Measurements from ENCODE around the gene SDC3. TPM values are rescaled to one million over a fixed set of nuclear protein-coding genes. Genes with fewer than 3 reads are reported as not detected.

Gene SDC3
- polyA plus RNA-seq, 4 donors: 0.67 to 36.1 (median 13.4) TPM

GRCh38 chr1:30875197-30875596 lies 33.4 kb downstream of the SDC3 start:
- FAIRE-seq: no peak

GRCh38 chr1:30874176-30874575 lies 34.4 kb downstream of the SDC3 start:
- FAIRE-seq: no peak
- no peak for DNase-seq
- WGBS, 3 donors: 95 to 98% (median 97%) methylated on average over 11 of the region's 11 CpGs
- Histone ChIP-seq H3K27me3 (ENCODE audit: control insufficient read depth in 3 of 3, insufficient read depth in 3 of 3, low read length in 3 of 3) (no peaks in the 10 kb centered on the region), H3K36me3 (ENCODE audit: control insufficient read depth in 3 of 3, insufficient read depth in 2 of 3, low read depth in 1 of 3, low read length in 3 of 3) (peaks cover 0 to 89% (median 0%) of the 10 kb centered on the region in 3 donors), H3K27ac (ENCODE audit: low read depth in 1 of 3, low read length in 2 of 3) (no peak overlapping the region), H3K9me3 (ENCODE audit: control insufficient read depth in 2 of 2, insufficient read depth in 1 of 2, low read depth in 1 of 2, low read length in 1 of 2) (peaks cover 0 to 26% of the 10 kb centered on the region in 2 donors), H3K4me1 (ENCODE audit: control insufficient read depth in 3 of 3, insufficient read depth in 2 of 3, low read depth in 1 of 3, low read length in 2 of 3) (peaks cover 0 to 7% (median 0%) of the 10 kb centered on the region in 3 donors), H3K4me3 (ENCODE audit: low read depth in 1 of 3, low read length in 3 of 3) (no peak overlapping the region)

More at GRCh38 chr1:30875197-30875596, 33.4 kb downstream of the SDC3 start:
- Histone ChIP-seq H3K4me1 (ENCODE audit: control insufficient read depth in 3 of 3, insufficient read depth in 2 of 3, low read depth in 1 of 3, low read length in 2 of 3) (peaks cover 0 to 10% (median 0%) of the 10 kb centered on the region in 3 donors), H3K4me3 (ENCODE audit: low read depth in 1 of 3, low read length in 3 of 3) (no peak overlapping the region), H3K9me3 (ENCODE audit: control insufficient read depth in 2 of 2, insufficient read depth in 1 of 2, low read depth in 1 of 2, low read length in 1 of 2) (peaks cover 0 to 26% of the 10 kb centered on the region in 2 donors), H3K27ac (ENCODE audit: low read depth in 1 of 3, low read length in 2 of 3) (no peak overlapping the region), H3K27me3 (ENCODE audit: control insufficient read depth in 3 of 3, insufficient read depth in 3 of 3, low read length in 3 of 3) (no peaks in the 10 kb centered on the region), H3K36me3 (ENCODE audit: control insufficient read depth in 3 of 3, insufficient read depth in 2 of 3, low read depth in 1 of 3, low read length in 3 of 3) (peaks cover 0 to 82% (median 0%) of the 10 kb centered on the region in 3 donors)
- no peak for DNase-seq
- 87 to 88% (median 87%) methylated on average over 5 to 6 of the region's 6 CpGs for WGBS, 3 donors

- Histone ChIP-seq H3K4me1 (ENCODE audit: control insufficient read depth in 3 of 3, insufficient read depth in 2 of 3, low read depth in 1 of 3, low read length in 2 of 3) (no peaks in the 10 kb centered on the region), H3K27ac (ENCODE audit: low read depth in 1 of 3, low read length in 2 of 3) (no peak overlapping the region), H3K36me3 (ENCODE audit: control insufficient read depth in 3 of 3, insufficient read depth in 2 of 3, low read depth in 1 of 3, low read length in 3 of 3) (peaks cover 0 to 84% (median 0%) of the 10 kb centered on the region in 3 donors), H3K4me3 (ENCODE audit: low read depth in 1 of 3, low read length in 3 of 3) (no peak overlapping the region), H3K27me3 (ENCODE audit: control insufficient read depth in 3 of 3, insufficient read depth in 3 of 3, low read length in 3 of 3) (no peaks in the 10 kb centered on the region), H3K9me3 (ENCODE audit: control insufficient read depth in 2 of 2, insufficient read depth in 1 of 2, low read depth in 1 of 2, low read length in 1 of 2) (peaks cover 0 to 26% of the 10 kb centered on the region in 2 donors)
- 80 to 96% (median 90%) methylated on average over 4 of the region's 4 CpGs for WGBS, 3 donors
- DNase-seq (no peak), FAIRE-seq (no peak)
Measured at GRCh38 chr1:30872948-30873263, 35.7 kb downstream of the SDC3 start.

- Histone ChIP-seq H3K4me3 (ENCODE audit: low read depth in 1 of 3, low read length in 3 of 3) (no peak overlapping the region), H3K4me1 (ENCODE audit: control insufficient read depth in 3 of 3, insufficient read depth in 2 of 3, low read depth in 1 of 3, low read length in 2 of 3) (no peaks in the 10 kb centered on the region), H3K36me3 (ENCODE audit: control insufficient read depth in 3 of 3, insufficient read depth in 2 of 3, low read depth in 1 of 3, low read length in 3 of 3) (peaks cover 0 to 79% (median 0%) of the 10 kb centered on the region in 3 donors), H3K9me3 (ENCODE audit: control insufficient read depth in 2 of 2, insufficient read depth in 1 of 2, low read depth in 1 of 2, low read length in 1 of 2) (peaks cover 0 to 26% of the 10 kb centered on the region in 2 donors), H3K27me3 (ENCODE audit: control insufficient read depth in 3 of 3, insufficient read depth in 3 of 3, low read length in 3 of 3) (no peaks in the 10 kb centered on the region), H3K27ac (ENCODE audit: low read depth in 1 of 3, low read length in 2 of 3) (no peak overlapping the region)
- FAIRE-seq (no peak), DNase-seq (no peak)
- WGBS, 3 donors: 81 to 89% (median 82%) methylated on average over 9 of the region's 9 CpGs
Measured at GRCh38 chr1:30872033-30872947, 36.3 kb downstream of the SDC3 start.

GRCh38 chr1:30871276-30871871 lies 37.2 kb downstream of the SDC3 start:
- 73 to 82% (median 79%) methylated on average over 6 of the region's 6 CpGs for WGBS, 3 donors
- Histone ChIP-seq H3K4me1 (ENCODE audit: control insufficient read depth in 3 of 3, insufficient read depth in 2 of 3, low read depth in 1 of 3, low read length in 2 of 3) (no peaks in the 10 kb centered on the region), H3K27ac (ENCODE audit: low read depth in 1 of 3, low read length in 2 of 3) (no peak overlapping the region), H3K4me3 (ENCODE audit: low read depth in 1 of 3, low read length in 3 of 3) (no peak overlapping the region), H3K27me3 (ENCODE audit: control insufficient read depth in 3 of 3, insufficient read depth in 3 of 3, low read length in 3 of 3) (no peaks in the 10 kb centered on the region), H3K36me3 (ENCODE audit: control insufficient read depth in 3 of 3, insufficient read depth in 2 of 3, low read depth in 1 of 3, low read length in 3 of 3) (peaks cover 0 to 71% (median 0%) of the 10 kb centered on the region in 3 donors), H3K9me3 (ENCODE audit: control insufficient read depth in 2 of 2, insufficient read depth in 1 of 2, low read depth in 1 of 2, low read length in 1 of 2) (peaks cover 0 to 26% of the 10 kb centered on the region in 2 donors)
- FAIRE-seq (no peak), DNase-seq (no peak)

- peaks cover 0 to 26% of the 10 kb centered on the region in 2 donors for H3K9me3 ChIP-seq (ENCODE audit: control insufficient read depth in 2 of 2, insufficient read depth in 1 of 2, low read depth in 1 of 2, low read length in 1 of 2)
- no peak overlapping the region for H3K4me3 ChIP-seq (ENCODE audit: low read depth in 1 of 3, low read length in 3 of 3)
- no peaks in the 10 kb centered on the region for H3K4me1 ChIP-seq (ENCODE audit: control insufficient read depth in 3 of 3, insufficient read depth in 2 of 3, low read depth in 1 of 3, low read length in 2 of 3)
- no peaks in the 10 kb centered on the region for H3K27me3 ChIP-seq (ENCODE audit: control insufficient read depth in 3 of 3, insufficient read depth in 3 of 3, low read length in 3 of 3)
- 88 to 91% (median 91%) methylated on average over 3 to 4 of the region's 4 CpGs for WGBS, 3 donors
- DNase-seq (no peak), FAIRE-seq (no peak)
- peaks cover 0 to 64% (median 0%) of the 10 kb centered on the region in 3 donors for H3K36me3 ChIP-seq (ENCODE audit: control insufficient read depth in 3 of 3, insufficient read depth in 2 of 3, low read depth in 1 of 3, low read length in 3 of 3)
- no peak overlapping the region for H3K27ac ChIP-seq (ENCODE audit: low read depth in 1 of 3, low read length in 2 of 3)
Measured at GRCh38 chr1:30870656-30871055, 37.9 kb downstream of the SDC3 start.

- no peaks in the 10 kb centered on the region for H3K4me1 ChIP-seq (ENCODE audit: control insufficient read depth in 3 of 3, insufficient read depth in 2 of 3, low read depth in 1 of 3, low read length in 2 of 3)
- H3K27ac ChIP-seq (ENCODE audit: low read depth in 1 of 3, low read length in 2 of 3): no peak overlapping the region
- no peak for DNase-seq
- WGBS, 3 donors: 71 to 84% (median 73%) methylated on average over 3 of the region's 3 CpGs
- no peaks in the 10 kb centered on the region for H3K27me3 ChIP-seq (ENCODE audit: control insufficient read depth in 3 of 3, insufficient read depth in 3 of 3, low read length in 3 of 3)
- H3K4me3 ChIP-seq (ENCODE audit: low read depth in 1 of 3, low read length in 3 of 3): no peak overlapping the region
- H3K9me3 ChIP-seq (ENCODE audit: control insufficient read depth in 2 of 2, insufficient read depth in 1 of 2, low read depth in 1 of 2, low read length in 1 of 2): peaks cover 0 to 26% of the 10 kb centered on the region in 2 donors
- FAIRE-seq: no peak
- H3K36me3 ChIP-seq (ENCODE audit: control insufficient read depth in 3 of 3, insufficient read depth in 2 of 3, low read depth in 1 of 3, low read length in 3 of 3): peaks cover 0 to 57% (median 0%) of the 10 kb centered on the region in 3 donors
Measured at GRCh38 chr1:30870035-30870434, 38.5 kb downstream of the SDC3 start.

GRCh38 chr1:30868833-30869435 lies 39.6 kb downstream of the SDC3 start:
- Histone ChIP-seq H3K27me3 (ENCODE audit: control insufficient read depth in 3 of 3, insufficient read depth in 3 of 3, low read length in 3 of 3) (no peaks in the 10 kb centered on the region), H3K36me3 (ENCODE audit: control insufficient read depth in 3 of 3, insufficient read depth in 2 of 3, low read depth in 1 of 3, low read length in 3 of 3) (peaks cover 0 to 46% (median 0%) of the 10 kb centered on the region in 3 donors), H3K27ac (ENCODE audit: low read depth in 1 of 3, low read length in 2 of 3) (no peak overlapping the region), H3K4me1 (ENCODE audit: control insufficient read depth in 3 of 3, insufficient read depth in 2 of 3, low read depth in 1 of 3, low read length in 2 of 3) (no peaks in the 10 kb centered on the region), H3K4me3 (ENCODE audit: low read depth in 1 of 3, low read length in 3 of 3) (no peak overlapping the region), H3K9me3 (ENCODE audit: control insufficient read depth in 2 of 2, insufficient read depth in 1 of 2, low read depth in 1 of 2, low read length in 1 of 2) (peaks cover 0 to 23% of the 10 kb centered on the region in 2 donors)
- FAIRE-seq: no peak
- WGBS, 3 donors: 71 to 88% (median 75%) methylated on average over 13 of the region's 13 CpGs
- no peak for DNase-seq

Measured in small intestine (tissue), 7 donors.